GM12878 (cell line): ENCODE data around the gene TNNC2. TPM values are rescaled to one million over a fixed set of nuclear protein-coding genes. Genes with fewer than 3 reads are reported as not detected.

ENCODE experiments used
- ATAC-seq: fragments of 200-7000 bp; cut with Tn5 transposase; 3 replicates; pipeline ENCODE4 v1.9.1; 2020; ENCODE audit warnings: mild to moderate bottlenecking, moderate library complexity
- BruUV-seq: library from RNA; stranded (reverse); fragments of 400-500 nt; replicated peaks from 2 replicates; lab custom pipeline; 2021; lab: Mats Ljungman, UMichigan
- CTCF ChIA-PET: fragments of 300-600 bp; sonication (Branson Sonifier 250); formaldehyde crosslinking; extraction: SDS; loops from one replicate; lab custom pipeline; 2021; ENCODE audit warnings: inconsistent platforms; lab: Yijun Ruan, JAX
- POLR2A ChIA-PET: fragments of 350-600 bp; formaldehyde crosslinking; extraction: SDS; loops from one replicate; lab custom pipeline; 2021; ENCODE audit warnings: inconsistent platforms; lab: Charles Lee
- RAD21 ChIA-PET: fragments of 300-600 bp; sonication (Branson Sonifier 250); formaldehyde crosslinking; loops from one replicate; lab custom pipeline; 2023; ENCODE audit warnings: antibody characterized with exemption; ENCODE audit not compliant: unreplicated experiment; lab: Charles Lee
- SMC1A ChIA-PET: fragments of 300-600 bp; sonication (Branson Sonifier 250); formaldehyde crosslinking; loops from one replicate; lab custom pipeline; 2023; ENCODE audit not compliant: unreplicated experiment, uncharacterized antibody; lab: Charles Lee
- DNase-seq: peaks from one replicate; pipeline ENCODE4 v3.0.0-alpha.2; 2011; ENCODE audit warnings: low read depth, low spot score
- FAIRE-seq: peaks from 3 replicates; lab custom pipeline; 2011; peaks lifted over from hg19 to GRCh38; lab: Jason Lieb, UNC
- H2AFZ ChIP-seq: 2 replicates; pipeline ENCODE4 v1.6.0; 2011; ENCODE audit warnings: low read depth, low read length, control low read depth; ENCODE audit not compliant: control insufficient read depth
- H3K27ac ChIP-seq: 2 replicates; pipeline ENCODE4 v1.5.1; 2011; ENCODE audit warnings: control low read depth; ENCODE audit not compliant: control insufficient read depth, insufficient read depth
- H3K27me3 ChIP-seq, 2 experiments: replicated peaks in 1 of 2; 2 replicates each; pipeline versions ENCODE4 v1.6.0 to v1.6.1; 2011; ENCODE audit warnings: low read length in 1 of 2; ENCODE audit not compliant: control insufficient read depth in 2 of 2, insufficient read depth in 2 of 2
- H3K36me3 ChIP-seq, 2 experiments: 2 replicates each; pipeline ENCODE4 v1.5.1; 2011; ENCODE audit warnings: low read length in 1 of 2; ENCODE audit not compliant: control insufficient read depth in 2 of 2, insufficient read depth in 2 of 2
- H3K4me1 ChIP-seq: 2 replicates; pipeline ENCODE4 v1.6.1; 2011; ENCODE audit warnings: mild to moderate bottlenecking, low read length, moderate library complexity, mixed read lengths; ENCODE audit not compliant: control insufficient read depth, insufficient read depth
- H3K4me2 ChIP-seq: 2 replicates; pipeline ENCODE4 v1.6.0; 2011; ENCODE audit warnings: control low read depth; ENCODE audit not compliant: control insufficient read depth, insufficient read depth
- H3K4me3 ChIP-seq: fragments of 200-600 bp; sonication (generic); 2 replicates; pipeline ENCODE4 v1.5.1; 2016
- H3K79me2 ChIP-seq: 2 replicates; pipeline ENCODE4 v1.6.0; 2011; ENCODE audit warnings: low read length; ENCODE audit not compliant: control insufficient read depth, insufficient read depth
- H3K9ac ChIP-seq: 2 replicates; pipeline ENCODE4 v1.8.0; 2011; ENCODE audit warnings: low read length, control low read depth, mixed read lengths; ENCODE audit not compliant: control insufficient read depth, insufficient read depth
- H3K9me3 ChIP-seq: replicated peaks from 3 replicates; pipeline ENCODE4 v1.5.1; 2011; ENCODE audit warnings: mild to moderate bottlenecking, low read length; ENCODE audit not compliant: control insufficient read depth, insufficient read depth
- H4K20me1 ChIP-seq: 2 replicates; pipeline ENCODE4 v1.6.0; 2011; ENCODE audit not compliant: control insufficient read depth, insufficient read depth
- CBFB ChIP-seq: IDR thresholded peaks from 2 replicates; pipeline ENCODE4 v1.6.1; 2016; ENCODE audit warnings: antibody characterized with exemption, low read depth
- CHD2 ChIP-seq: IDR thresholded peaks from 2 replicates; pipeline ENCODE4 v1.6.1; 2011; ENCODE audit warnings: low read depth, low read length, improper control_type of control experiment, borderline replicate concordance
- CHD4 ChIP-seq: fragments of 200-600 bp; sonication (generic); IDR thresholded peaks from 2 replicates; pipeline ENCODE4 v1.6.1; 2016; ENCODE audit warnings: mild to moderate bottlenecking
- EP300 ChIP-seq, 2 experiments: fragments of 150-350 bp in 1 of 2; IDR thresholded peaks; 2 replicates each; pipeline ENCODE4 v1.6.1; 2011 to 2012; ENCODE audit warnings: low read depth in 2 of 2, low read length in 2 of 2, borderline replicate concordance in 1 of 2, improper control_type of control experiment in 1 of 2, inconsistent platforms in 1 of 2; ENCODE audit not compliant: control insufficient read depth in 1 of 2
- IRF4 ChIP-seq: IDR thresholded peaks from 2 replicates; pipeline ENCODE4 v1.6.1; 2011; ENCODE audit warnings: low read depth, low read length
- LARP7 ChIP-seq: fragments of 450-650 bp; IDR thresholded peaks from 2 replicates; pipeline ENCODE4 v1.6.1; 2017; ENCODE audit warnings: mild to moderate bottlenecking
- MEF2B ChIP-seq: fragments of 450-650 bp; IDR thresholded peaks from 2 replicates; pipeline ENCODE4 v1.6.1; 2018; ENCODE audit warnings: mild to moderate bottlenecking, moderate library complexity; ENCODE audit not compliant: partially characterized antibody, poor library complexity, severe bottlenecking
- SMAD1 ChIP-seq: fragments of 450-650 bp; IDR thresholded peaks from 2 replicates; pipeline ENCODE4 v1.6.1; 2018; ENCODE audit warnings: mild to moderate bottlenecking, low read depth; ENCODE audit not compliant: partially characterized antibody
- SMC3 ChIP-seq: IDR thresholded peaks from 2 replicates; pipeline ENCODE4 v1.6.1; 2011; ENCODE audit warnings: low read length, improper control_type of control experiment, borderline replicate concordance
- ZNF384 ChIP-seq: IDR thresholded peaks from 2 replicates; pipeline ENCODE4 v1.6.1; 2012; ENCODE audit warnings: low read depth, mild to moderate bottlenecking, low read length, improper control_type of control experiment, borderline replicate concordance
- WGBS: methylation state at CpG from one replicate; pipeline ENCODE4 v1.1.6; 2016; ENCODE audit warnings: low lambda C conversion rate; ENCODE audit not compliant: insufficient replicate concordance, insufficient coverage; ENCODE audit errors: missing lambda C conversion rate; 5-methylcytosine and 5-hydroxymethylcytosine counted together
- in situ Hi-C: fragments of 300-500 bp; cut with MboI; formaldehyde crosslinking; loops from 9 replicates; pipeline ENCODE4 v1.14.3; 2018; ENCODE audit warnings: mixed read lengths
- intact Hi-C: fragments of 100-400 bp; cut with micrococcal nuclease; formaldehyde crosslinking; loops from one replicate; pipeline ENCODE4 v1.14.2; 2022; ENCODE audit not compliant: unreplicated experiment
- polyA plus RNA-seq, 11 experiments: library from polyadenylated mRNA; depleted of rRNA in 4 of 11; unstranded in 6 of 11; stranded (reverse) in 5 of 11; fragments of >200 nt; fragmentation: Nextera tagmentation in 4 of 11; fragmentation: Illumina TruSeq in 1 of 11; extraction: Ambion mirVana in 4 of 11; extraction: Trizol in 1 of 11; gene quantifications; 1 replicate in 1 of 11; 2 replicates in 10 of 11; pipeline versions ENCODE4 v1.2.1 to v1.2.3, GENCODE V29; 2011 to 2016; ENCODE audit warnings: inconsistent platforms in 2 of 11, missing spikeins in 2 of 11, low read depth in 1 of 11
- total RNA-seq, 4 experiments: library from RNA; depleted of rRNA in 3 of 4; stranded (reverse); fragments of >200 nt in 3 of 4; fragmentation: Illumina TruSeq in 1 of 4; extraction: Trizol in 1 of 4; gene quantifications; 2 replicates each; pipeline versions ENCODE4 v1.2.1 to v1.2.3, GENCODE V29; 2013 to 2021
- TF ChIP-seq, protein P1 (sequence below): fragments of 450-650 bp; IDR thresholded peaks from 2 replicates; pipeline ENCODE4 v1.6.1; 2018; ENCODE audit warnings: borderline replicate concordance, mild to moderate bottlenecking; ENCODE audit not compliant: partially characterized antibody
- TF ChIP-seq, protein P2 (sequence below): fragments of 450-650 bp; formaldehyde crosslinking; IDR thresholded peaks from 2 replicates; pipeline ENCODE4 v1.5.0; 2022; ENCODE audit warnings: mild to moderate bottlenecking, missing genetic modification characterization
- TF ChIP-seq, protein P3 (sequence below): fragments of 450-650 bp; IDR thresholded peaks from 2 replicates; pipeline ENCODE4 v1.6.1; 2018; ENCODE audit warnings: mild to moderate bottlenecking, low read depth, moderate library complexity; ENCODE audit not compliant: partially characterized antibody

Gene TNNC2
- total and polyA plus RNA-seq, 10 of the 15 experiments (the other 5 are each of a cell fraction or from before 2014, with no cell fraction given): 0.37 TPM; not detected in 9

DNA sequence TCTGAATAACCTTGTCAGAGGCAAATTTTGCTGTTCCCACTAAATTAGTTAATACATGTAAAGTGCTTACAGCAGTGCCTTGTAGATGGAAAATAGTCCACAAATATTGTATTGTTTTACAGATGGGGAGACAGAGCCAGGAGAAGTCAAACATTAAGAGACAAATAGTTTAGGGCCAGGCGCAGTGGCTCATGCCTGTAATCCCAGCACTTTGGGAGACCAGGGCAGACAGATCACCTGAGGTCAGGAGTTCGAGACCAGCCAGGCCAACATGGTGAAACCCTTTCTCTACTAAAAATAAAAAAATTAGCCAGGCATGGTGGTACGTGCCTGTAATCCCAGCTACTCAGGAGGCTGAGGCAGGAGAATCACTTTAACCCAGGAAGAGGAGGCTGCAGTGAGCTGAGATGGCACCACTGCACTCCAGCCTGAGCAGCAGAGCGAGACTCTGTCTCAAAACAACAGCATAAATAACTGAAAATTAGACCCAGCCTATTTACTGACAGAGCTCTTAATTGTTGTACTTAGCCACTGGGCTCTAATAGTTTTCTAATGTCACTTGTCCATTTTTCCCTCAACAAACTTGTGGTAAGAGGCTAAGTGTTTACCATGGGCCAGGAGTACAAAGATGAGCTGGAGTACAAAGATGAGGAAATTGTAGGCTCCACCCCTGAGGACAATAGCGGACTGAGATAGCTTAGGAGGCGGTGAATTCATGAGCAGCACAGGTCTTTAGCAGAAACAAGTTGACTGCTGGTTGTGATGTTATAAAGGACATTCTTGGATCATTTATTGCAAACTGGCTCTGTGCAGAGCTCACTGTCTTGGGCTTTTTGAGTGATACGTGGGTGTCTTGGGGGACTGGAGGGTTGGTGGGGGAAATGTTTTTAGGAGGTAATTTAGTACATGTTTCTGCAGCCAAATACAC is 36.7 kb upstream of the TNNC2 start:
- H3K27me3 ChIP-seq: no peaks in the 10 kb centered on the region
- no peaks in the 10 kb centered on the region for H3K9me3 ChIP-seq
- no peak overlapping the region for H3K4me3 ChIP-seq
- intact Hi-C loops (no loop called here), in situ Hi-C loops (no loop called here)
- no peak overlapping the region for H3K4me2 ChIP-seq
- 86% methylated on average over 7 of the region's 7 CpGs for WGBS
- FAIRE-seq (no peak), DNase-seq (no peak), ATAC-seq (no peak)
- no peak overlapping the region for H3K9ac ChIP-seq
- ChIA-PET CTCF (interaction anchor here (1.3 kb wide), 1 partner anchor 11 kb away, joined by 3 read pairs; no protein-coding TSS in a partner anchor), RAD21 (interaction anchor here (0.7 kb wide), 1 partner anchor 74 kb away, joined by 4 read pairs; no protein-coding TSS in a partner anchor), POLR2A (interaction anchor here (0.6 to 1.5 kb wide), 3 partner anchors 9 to 79 kb away, joined by 3 read pairs; partner anchors contain the start of gene ZSWIM1), SMC1A (interaction anchor here (0.8 to 0.9 kb wide), 2 partner anchors 14 to 46 kb away, joined by 3 read pairs; no protein-coding TSS in a partner anchor)
- no peaks in the 10 kb centered on the region for H4K20me1 ChIP-seq
- no peaks in the 10 kb centered on the region for H3K79me2 ChIP-seq
- no TSS peak for BruUV-seq
- no peaks in the 10 kb centered on the region for H3K36me3 ChIP-seq
- no peak overlapping the region for H2AFZ ChIP-seq
- H3K27ac ChIP-seq: no peak overlapping the region
- H3K4me1 ChIP-seq: no peaks in the 10 kb centered on the region
- TF ChIP-seq, protein P1, sequence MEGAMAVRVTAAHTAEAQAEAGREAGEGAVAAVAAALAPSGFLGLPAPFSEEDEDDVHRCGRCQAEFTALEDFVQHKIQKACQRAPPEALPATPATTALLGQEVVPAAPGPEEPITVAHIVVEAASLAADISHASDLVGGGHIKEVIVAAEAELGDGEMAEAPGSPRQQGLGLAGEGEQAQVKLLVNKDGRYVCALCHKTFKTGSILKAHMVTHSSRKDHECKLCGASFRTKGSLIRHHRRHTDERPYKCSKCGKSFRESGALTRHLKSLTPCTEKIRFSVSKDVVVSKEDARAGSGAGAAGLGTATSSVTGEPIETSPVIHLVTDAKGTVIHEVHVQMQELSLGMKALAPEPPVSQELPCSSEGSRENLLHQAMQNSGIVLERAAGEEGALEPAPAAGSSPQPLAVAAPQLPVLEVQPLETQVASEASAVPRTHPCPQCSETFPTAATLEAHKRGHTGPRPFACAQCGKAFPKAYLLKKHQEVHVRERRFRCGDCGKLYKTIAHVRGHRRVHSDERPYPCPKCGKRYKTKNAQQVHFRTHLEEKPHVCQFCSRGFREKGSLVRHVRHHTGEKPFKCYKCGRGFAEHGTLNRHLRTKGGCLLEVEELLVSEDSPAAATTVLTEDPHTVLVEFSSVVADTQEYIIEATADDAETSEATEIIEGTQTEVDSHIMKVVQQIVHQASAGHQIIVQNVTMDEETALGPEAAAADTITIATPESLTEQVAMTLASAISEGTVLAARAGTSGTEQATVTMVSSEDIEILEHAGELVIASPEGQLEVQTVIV: no peak
- no peak for TF ChIP-seq LARP7
- no peak for TF ChIP-seq ZNF384
- no peak for TF ChIP-seq CBFB
- no peak for TF ChIP-seq SMC3
- TF ChIP-seq, protein P2, sequence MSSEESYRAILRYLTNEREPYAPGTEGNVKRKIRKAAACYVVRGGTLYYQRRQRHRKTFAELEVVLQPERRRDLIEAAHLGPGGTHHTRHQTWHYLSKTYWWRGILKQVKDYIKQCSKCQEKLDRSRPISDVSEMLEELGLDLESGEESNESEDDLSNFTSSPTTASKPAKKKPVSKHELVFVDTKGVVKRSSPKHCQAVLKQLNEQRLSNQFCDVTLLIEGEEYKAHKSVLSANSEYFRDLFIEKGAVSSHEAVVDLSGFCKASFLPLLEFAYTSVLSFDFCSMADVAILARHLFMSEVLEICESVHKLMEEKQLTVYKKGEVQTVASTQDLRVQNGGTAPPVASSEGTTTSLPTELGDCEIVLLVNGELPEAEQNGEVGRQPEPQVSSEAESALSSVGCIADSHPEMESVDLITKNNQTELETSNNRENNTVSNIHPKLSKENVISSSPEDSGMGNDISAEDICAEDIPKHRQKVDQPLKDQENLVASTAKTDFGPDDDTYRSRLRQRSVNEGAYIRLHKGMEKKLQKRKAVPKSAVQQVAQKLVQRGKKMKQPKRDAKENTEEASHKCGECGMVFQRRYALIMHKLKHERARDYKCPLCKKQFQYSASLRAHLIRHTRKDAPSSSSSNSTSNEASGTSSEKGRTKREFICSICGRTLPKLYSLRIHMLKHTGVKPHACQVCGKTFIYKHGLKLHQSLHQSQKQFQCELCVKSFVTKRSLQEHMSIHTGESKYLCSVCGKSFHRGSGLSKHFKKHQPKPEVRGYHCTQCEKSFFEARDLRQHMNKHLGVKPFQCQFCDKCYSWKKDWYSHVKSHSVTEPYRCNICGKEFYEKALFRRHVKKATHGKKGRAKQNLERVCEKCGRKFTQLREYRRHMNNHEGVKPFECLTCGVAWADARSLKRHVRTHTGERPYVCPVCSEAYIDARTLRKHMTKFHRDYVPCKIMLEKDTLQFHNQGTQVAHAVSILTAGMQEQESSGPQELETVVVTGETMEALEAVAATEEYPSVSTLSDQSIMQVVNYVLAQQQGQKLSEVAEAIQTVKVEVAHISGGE (CRISPR knock-in tag): no peak
- TF ChIP-seq CHD4: no peak
- no peak for TF ChIP-seq CHD2
- no peak for TF ChIP-seq EP300 (IDR thresholded peaks at IDR 0.05; ENCODE audit: borderline replicate concordance in 1 of 2, control insufficient read depth in 1 of 2, low read depth in 2 of 2, low read length in 2 of 2)
- TF ChIP-seq IRF4: no peak
- TF ChIP-seq SMAD1: no peak
- TF ChIP-seq, protein P3, sequence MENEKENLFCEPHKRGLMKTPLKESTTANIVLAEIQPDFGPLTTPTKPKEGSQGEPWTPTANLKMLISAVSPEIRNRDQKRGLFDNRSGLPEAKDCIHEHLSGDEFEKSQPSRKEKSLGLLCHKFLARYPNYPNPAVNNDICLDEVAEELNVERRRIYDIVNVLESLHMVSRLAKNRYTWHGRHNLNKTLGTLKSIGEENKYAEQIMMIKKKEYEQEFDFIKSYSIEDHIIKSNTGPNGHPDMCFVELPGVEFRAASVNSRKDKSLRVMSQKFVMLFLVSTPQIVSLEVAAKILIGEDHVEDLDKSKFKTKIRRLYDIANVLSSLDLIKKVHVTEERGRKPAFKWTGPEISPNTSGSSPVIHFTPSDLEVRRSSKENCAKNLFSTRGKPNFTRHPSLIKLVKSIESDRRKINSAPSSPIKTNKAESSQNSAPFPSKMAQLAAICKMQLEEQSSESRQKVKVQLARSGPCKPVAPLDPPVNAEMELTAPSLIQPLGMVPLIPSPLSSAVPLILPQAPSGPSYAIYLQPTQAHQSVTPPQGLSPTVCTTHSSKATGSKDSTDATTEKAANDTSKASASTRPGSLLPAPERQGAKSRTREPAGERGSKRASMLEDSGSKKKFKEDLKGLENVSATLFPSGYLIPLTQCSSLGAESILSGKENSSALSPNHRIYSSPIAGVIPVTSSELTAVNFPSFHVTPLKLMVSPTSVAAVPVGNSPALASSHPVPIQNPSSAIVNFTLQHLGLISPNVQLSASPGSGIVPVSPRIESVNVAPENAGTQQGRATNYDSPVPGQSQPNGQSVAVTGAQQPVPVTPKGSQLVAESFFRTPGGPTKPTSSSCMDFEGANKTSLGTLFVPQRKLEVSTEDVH: no peak
- TF ChIP-seq MEF2B: no peak
